Measurements from ENCODE around the gene VWA5B1. TPM values are rescaled to one million over a fixed set of nuclear protein-coding genes. Genes with fewer than 3 reads are reported as not detected.

VWA5B1 gene
- total and polyA plus RNA-seq, 2 of the 8 experiments (the other 6 are each of a cell fraction or from before 2014, with no cell fraction given): 0.54 to 2.3 TPM

DNA sequence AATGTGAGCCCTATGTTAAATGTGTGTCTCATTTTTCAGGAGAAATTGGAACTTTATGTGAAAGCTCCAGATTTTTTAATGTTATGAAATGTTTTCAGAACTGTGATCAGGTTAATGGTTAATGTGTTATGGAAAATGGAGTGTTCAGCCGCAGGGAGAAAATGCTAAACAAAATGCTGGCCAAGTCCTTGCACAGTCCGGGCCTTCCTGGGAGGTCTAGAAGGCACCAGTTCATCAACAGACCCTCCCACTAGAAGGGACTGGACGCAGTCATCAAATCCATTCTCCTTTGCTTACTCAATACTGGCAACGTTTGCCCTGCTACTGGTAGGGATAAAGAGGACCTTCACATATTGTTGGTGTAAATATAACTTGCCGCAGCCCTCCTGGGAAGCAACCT lies 43.4 kb downstream of the VWA5B1 start:
- Histone ChIP-seq H3K9me3 (ENCODE audit: insufficient read depth in 2 of 2, low read depth in 1 of 2, low read length in 1 of 2) (no peaks in the 10 kb centered on the region), H2BK15ac (ENCODE audit: low read length) (no peak overlapping the region), H3K56ac (replicated peaks; ENCODE audit: insufficient read length, low read depth, low read length) (no peak overlapping the region), H2BK120ac (replicated peaks; ENCODE audit: low read depth, low read length) (no peak overlapping the region), H3K36me3 (ENCODE audit: control insufficient read depth in 2 of 4, insufficient read depth in 4 of 4, low read length in 3 of 4) (no peaks in the 10 kb centered on the region), H2BK20ac (ENCODE audit: low read length) (no peak overlapping the region), H2AFZ (ENCODE audit: low read length) (no peak overlapping the region), H4K5ac (ENCODE audit: insufficient read length, low read depth, low read length) (no peak overlapping the region), H2AK5ac (ENCODE audit: low read depth, low read length) (no peak overlapping the region), H4K91ac (replicated peaks; ENCODE audit: insufficient read length, low read length) (no peak overlapping the region), H3K4me1 (replicated peaks in 1 of 4; ENCODE audit: control insufficient read depth in 3 of 4, insufficient read depth in 4 of 4, low read length in 3 of 4) (no peaks in the 10 kb centered on the region), H3K18ac (ENCODE audit: extremely low read depth, low read length) (no peak overlapping the region), H4K8ac (ENCODE audit: extremely low read depth, insufficient read depth, low read length) (no peak overlapping the region), H3K79me1 (ENCODE audit: low read depth, low read length) (no peaks in the 10 kb centered on the region), H3K4ac (replicated peaks; ENCODE audit: insufficient read length, low read depth, low read length) (no peak overlapping the region), H2BK12ac (ENCODE audit: low read depth, low read length) (no peak overlapping the region), H4K20me1 (replicated peaks in 1 of 2; ENCODE audit: control insufficient read depth in 1 of 2, insufficient read depth in 2 of 2, low read length in 2 of 2) (no peaks in the 10 kb centered on the region), H2BK5ac (ENCODE audit: low read depth, low read length) (no peak overlapping the region), H3K23me2 (ENCODE audit: low read depth, low read length) (no peaks in the 10 kb centered on the region), H3K14ac (ENCODE audit: insufficient read length) (no peak overlapping the region), H3K23ac (ENCODE audit: insufficient read length) (no peak overlapping the region), H3K79me2 (ENCODE audit: control insufficient read depth in 1 of 2, insufficient read depth in 2 of 2, low read length in 2 of 2) (no peaks in the 10 kb centered on the region), H3K4me2 (ENCODE audit: insufficient read depth in 1 of 2, low read depth in 2 of 2, low read length in 2 of 2) (no peak overlapping the region), H3K4me3 (ENCODE audit: extremely low read depth in 1 of 4, insufficient read depth in 2 of 4, low read depth in 3 of 4, low read length in 4 of 4) (no peak overlapping the region), H3K9ac (replicated peaks in 1 of 4; ENCODE audit: extremely low read depth in 1 of 4, low read depth in 3 of 4, low read length in 3 of 4) (no peak overlapping the region), H3K27me3 (replicated peaks in 1 of 4; ENCODE audit: control insufficient read depth in 3 of 4, extremely low read depth in 1 of 4, insufficient read depth in 3 of 4, low read length in 3 of 4) (no peaks in the 10 kb centered on the region), H3K27ac (ENCODE audit: low read depth, low read length) (no peak overlapping the region)
- DNase-seq (ENCODE audit: low read depth in 1 of 2, low spot score in 2 of 2) (no peak), FAIRE-seq (no peak)
- POLR2A ChIA-PET (ENCODE audit: partially characterized antibody): no interaction called here
- CTCF ChIA-PET (ENCODE audit: partially characterized antibody): interaction anchor here (1.0 to 2.4 kb wide), 8 partner anchors 9 to 169 kb away, joined by 3 to 11 read pairs (median 6); partner anchors contain the start of gene VWA5B1
- TF ChIP-seq YY1 (IDR thresholded peaks at IDR 0.05; ENCODE audit: low read depth, low read length): no peak
- no peak for TF ChIP-seq BRCA1 (IDR thresholded peaks at IDR 0.05; ENCODE audit: low read depth, low read length)
- no peak for TF ChIP-seq FOSL1 (IDR thresholded peaks at IDR 0.05; ENCODE audit: insufficient read depth, low read depth, low read length)
- TF ChIP-seq RAD21 (IDR thresholded peaks at IDR 0.05 in 1 of 2, conservative IDR thresholded peaks at IDR 0.05 in 1 of 2; ENCODE audit: low read depth in 2 of 2, low read length in 2 of 2): no peak
- TF ChIP-seq NANOG (IDR thresholded peaks at IDR 0.05; ENCODE audit: insufficient read depth, low read depth, low read length, poor library complexity, severe bottlenecking): no peak
- TF ChIP-seq RFX5 (IDR thresholded peaks at IDR 0.05; ENCODE audit: borderline replicate concordance, low read depth, low read length): no peak
- no peak for TF ChIP-seq USF2 (IDR thresholded peaks at IDR 0.05; ENCODE audit: low read length)
- no peak for TF ChIP-seq KDM4A (IDR thresholded peaks at IDR 0.05; ENCODE audit: low read depth, low read length, severe bottlenecking)
- WGBS, 2 experiments (ENCODE audit: extremely low coverage in 1 of 2, insufficient coverage in 1 of 2, insufficient read length in 1 of 2, insufficient replicate concordance in 2 of 2, low coverage in 1 of 2, low lambda C conversion rate in 2 of 2, missing lambda C conversion rate in 1 of 2): 84% methylated on average over 5 of the region's 5 CpGs; no CpG with 5 or more reads in 1 of the 2 experiments

All from H1 (cell line).